H1 (cell line): ENCODE results near the gene SF3A2. TPM values are rescaled to one million over a fixed set of nuclear protein-coding genes. Genes with fewer than 3 reads are reported as not detected.

Experiments
- CTCF ChIA-PET: fragments of 300-600 bp; sonication (Branson Sonifier 250); formaldehyde crosslinking; loops from one replicate; lab custom pipeline; 2021; ENCODE audit not compliant: partially characterized antibody; lab: Charles Lee
- POLR2A ChIA-PET: fragments of 300-600 bp; sonication (Branson Sonifier 250); formaldehyde crosslinking; loops from one replicate; lab custom pipeline; 2021; ENCODE audit warnings: inconsistent platforms; ENCODE audit not compliant: partially characterized antibody; lab: Charles Lee
- DNase-seq, 2 experiments: peaks; one replicate each; pipeline versions ENCODE4 v3.0.0 to v3.0.0-alpha.2; 2010 to 2022; ENCODE audit warnings: low spot score in 2 of 2, low read depth in 1 of 2, mixed read lengths in 1 of 2
- FAIRE-seq: peaks from 2 replicates; lab custom pipeline; 2011; peaks lifted over from hg19 to GRCh38; lab: Jason Lieb, UNC
- H2AFZ ChIP-seq: 2 replicates; pipeline ENCODE4 v1.8.1; 2012; ENCODE audit warnings: low read length, inconsistent platforms
- H2AK5ac ChIP-seq: 2 replicates; pipeline ENCODE4 v1.6.1; 2013; ENCODE audit warnings: low read depth, low read length
- H2BK120ac ChIP-seq: replicated peaks from 2 replicates; pipeline ENCODE3; 2013; ENCODE audit warnings: low read depth, low read length, inconsistent platforms
- H2BK12ac ChIP-seq: 2 replicates; pipeline ENCODE4 v1.6.1; 2013; ENCODE audit warnings: low read depth, low read length
- H2BK15ac ChIP-seq: 2 replicates; pipeline ENCODE4 v1.6.1; 2013; ENCODE audit warnings: low read length
- H2BK20ac ChIP-seq: 2 replicates; pipeline ENCODE4 v1.6.1; 2013; ENCODE audit warnings: low read length
- H2BK5ac ChIP-seq: 2 replicates; pipeline ENCODE4 v1.6.1; 2013; ENCODE audit warnings: low read depth, low read length
- H3K14ac ChIP-seq: 2 replicates; pipeline ENCODE4 v1.6.1; 2013; ENCODE audit warnings: inconsistent platforms; ENCODE audit not compliant: insufficient read length
- H3K18ac ChIP-seq: 2 replicates; pipeline ENCODE4 v1.6.1; 2013; ENCODE audit warnings: low read length; ENCODE audit errors: extremely low read depth
- H3K23ac ChIP-seq: 2 replicates; pipeline ENCODE4 v1.6.1; 2013; ENCODE audit warnings: inconsistent platforms; ENCODE audit not compliant: insufficient read length
- H3K23me2 ChIP-seq: 2 replicates; pipeline ENCODE4 v1.6.1; 2013; ENCODE audit warnings: low read depth, low read length
- H3K27ac ChIP-seq: 2 replicates; pipeline ENCODE4 v1.6.1; 2011; ENCODE audit warnings: low read depth, low read length, inconsistent platforms
- H3K27me3 ChIP-seq, 4 experiments: replicated peaks in 1 of 4; 1 replicate in 1 of 4; 2 replicates in 3 of 4; pipeline versions ENCODE4 v1.6.1 to v1.8.1; 2011 to 2013; ENCODE audit warnings: low read length in 3 of 4, mild to moderate bottlenecking in 3 of 4, inconsistent platforms in 2 of 4, mixed read lengths in 2 of 4, moderate library complexity in 1 of 4; ENCODE audit not compliant: control insufficient read depth in 3 of 4, insufficient read depth in 3 of 4; ENCODE audit errors: extremely low read depth in 1 of 4
- H3K36me3 ChIP-seq, 4 experiments: 2 replicates each; pipeline versions ENCODE4 v1.6.1 to v1.8.1; 2011 to 2013; ENCODE audit warnings: mild to moderate bottlenecking in 4 of 4, low read length in 3 of 4, moderate library complexity in 2 of 4, control low read depth in 1 of 4, inconsistent platforms in 1 of 4; ENCODE audit not compliant: insufficient read depth in 4 of 4, control insufficient read depth in 2 of 4
- H3K4ac ChIP-seq: replicated peaks from 2 replicates; pipeline ENCODE3; 2013; ENCODE audit warnings: low read length, low read depth, mixed read lengths, inconsistent platforms; ENCODE audit not compliant: insufficient read length
- H3K4me1 ChIP-seq, 4 experiments: replicated peaks in 1 of 4; 1 replicate in 1 of 4; 2 replicates in 3 of 4; pipeline versions ENCODE4 v1.6.1 to v1.8.1; 2011 to 2013; ENCODE audit warnings: low read length in 3 of 4, inconsistent platforms in 2 of 4, mixed read lengths in 1 of 4; ENCODE audit not compliant: insufficient read depth in 4 of 4, control insufficient read depth in 3 of 4
- H3K4me2 ChIP-seq, 2 experiments: 2 replicates each; pipeline versions ENCODE4 v1.6.1 to v1.8.1; 2011 to 2013; ENCODE audit warnings: low read depth in 2 of 2, low read length in 2 of 2, control low read depth in 1 of 2, inconsistent platforms in 1 of 2, mild to moderate bottlenecking in 1 of 2; ENCODE audit not compliant: insufficient read depth in 1 of 2
- H3K4me3 ChIP-seq, 4 experiments: fragments of 200-600, 300-600 bp in 1 of 4; sonication (generic), shearing (Covaris generic), sonication (Bioruptor Twin) in 1 of 4; 2 replicates each; pipeline versions ENCODE4 v1.5.1 to v1.8.1; 2011 to 2016; ENCODE audit warnings: low read length in 4 of 4, low read depth in 3 of 4, control low read depth in 2 of 4, inconsistent platforms in 2 of 4, mild to moderate bottlenecking in 2 of 4, mixed read lengths in 1 of 4, moderate library complexity in 1 of 4; ENCODE audit not compliant: insufficient read depth in 2 of 4; ENCODE audit errors: extremely low read depth in 1 of 4
- H3K56ac ChIP-seq: replicated peaks from 2 replicates; pipeline ENCODE3; 2013; ENCODE audit warnings: low read depth, mild to moderate bottlenecking, mixed read lengths, low read length, inconsistent platforms; ENCODE audit not compliant: insufficient read length
- H3K79me1 ChIP-seq: 2 replicates; pipeline ENCODE4 v1.6.1; 2013; ENCODE audit warnings: low read depth, low read length, control low read depth
- H3K79me2 ChIP-seq, 2 experiments: 2 replicates each; pipeline versions ENCODE4 v1.6.1 to v1.8.1; 2012 to 2013; ENCODE audit warnings: low read length in 2 of 2, mild to moderate bottlenecking in 2 of 2, inconsistent platforms in 1 of 2; ENCODE audit not compliant: insufficient read depth in 2 of 2, control insufficient read depth in 1 of 2
- H3K9ac ChIP-seq, 4 experiments: replicated peaks in 1 of 4; 1 replicate in 1 of 4; 2 replicates in 3 of 4; pipeline versions ENCODE4 v1.6.1 to v1.8.1; 2011 to 2013; ENCODE audit warnings: low read depth in 3 of 4, low read length in 3 of 4, control low read depth in 2 of 4, mild to moderate bottlenecking in 2 of 4, moderate library complexity in 2 of 4, inconsistent platforms in 1 of 4; ENCODE audit errors: extremely low read depth in 1 of 4
- H3K9me3 ChIP-seq, 2 experiments: 2 replicates each; pipeline versions ENCODE4 v1.6.1 to v1.8.1; 2012 to 2013; ENCODE audit warnings: mild to moderate bottlenecking in 2 of 2, moderate library complexity in 2 of 2, control low read depth in 1 of 2, inconsistent platforms in 1 of 2, low read depth in 1 of 2, low read length in 1 of 2, mixed read lengths in 1 of 2; ENCODE audit not compliant: insufficient read depth in 2 of 2
- H4K20me1 ChIP-seq, 2 experiments: replicated peaks in 1 of 2; 2 replicates each; pipeline versions ENCODE3 to v1.8.1; 2011 to 2013; ENCODE audit warnings: inconsistent platforms in 2 of 2, low read length in 2 of 2, mild to moderate bottlenecking in 1 of 2; ENCODE audit not compliant: insufficient read depth in 2 of 2, control insufficient read depth in 1 of 2
- H4K5ac ChIP-seq: 2 replicates; pipeline ENCODE4 v1.6.1; 2013; ENCODE audit warnings: low read length, low read depth, mixed read lengths, inconsistent platforms; ENCODE audit not compliant: insufficient read length
- H4K8ac ChIP-seq: 2 replicates; pipeline ENCODE4 v1.8.0; 2013; ENCODE audit warnings: mild to moderate bottlenecking, moderate library complexity, low read length, inconsistent platforms; ENCODE audit not compliant: insufficient read depth; ENCODE audit errors: extremely low read depth
- H4K91ac ChIP-seq: replicated peaks from 2 replicates; pipeline ENCODE3; 2013; ENCODE audit warnings: low read length, mixed read lengths, inconsistent platforms; ENCODE audit not compliant: insufficient read length
- JUN ChIP-seq: IDR thresholded peaks from 2 replicates; pipeline ENCODE4 v1.6.1; 2011; ENCODE audit warnings: low read depth, mild to moderate bottlenecking, improper control_type of control experiment, low read length
- SP1 ChIP-seq: IDR thresholded peaks from 2 replicates; pipeline ENCODE4 v1.6.1; 2011; ENCODE audit warnings: low read depth, low read length
- WGBS, 2 experiments: shearing (Covaris generic) in 1 of 2; methylation state at CpG; one replicate each; pipeline versions ENCODE4 v1.1.6 to v1.1.7; 2013 to 2015; ENCODE audit warnings: low lambda C conversion rate in 2 of 2, mixed read lengths in 2 of 2, inconsistent platforms in 1 of 2, low coverage in 1 of 2, missing lambda C conversion rate in 1 of 2; ENCODE audit not compliant: insufficient replicate concordance in 2 of 2, insufficient coverage in 1 of 2, insufficient read length in 1 of 2; ENCODE audit errors: extremely low coverage in 1 of 2, missing lambda C conversion rate in 1 of 2; 5-methylcytosine and 5-hydroxymethylcytosine counted together
- polyA plus RNA-seq, 7 experiments: library from polyadenylated mRNA; depleted of rRNA in 3 of 7; stranded (reverse) in 5 of 7; unstranded in 2 of 7; fragments of >200 nt in 5 of 7; fragments of 200-250 nt in 2 of 7; gene quantifications; 1 replicate in 5 of 7; 2 replicates in 1 of 7; 4 replicates in 1 of 7; pipeline versions ENCODE4 v1.2.1 to v1.2.3, GENCODE V29; 2011 to 2013; ENCODE audit warnings: missing spikeins in 2 of 7, mixed read lengths in 2 of 7
- total RNA-seq: library from RNA; stranded (reverse); fragmentation: NEBNext Ultra II Directional; extraction: Animal tissue kit (Norgen Biotek cat#: 25700); gene quantifications from 2 replicates; pipeline ENCODE4 v1.2.1, GENCODE V29; 2021

Gene SF3A2
- total and polyA plus RNA-seq, 2 of the 8 experiments (the other 6 are each of a cell fraction or from before 2014, with no cell fraction given), result 15.3 to 146 TPM

- no peak overlapping the region for H3K56ac ChIP-seq
- no peak for TF ChIP-seq SP1
- no peak for TF ChIP-seq JUN
- TF ChIP-seq, all 59 proteins: peak for 0
- Histone ChIP-seq H3K79me2 (no peaks in the 10 kb centered on the region), H4K5ac (no peak overlapping the region), H3K14ac (no peak overlapping the region), H4K91ac (no peak overlapping the region), H3K18ac (no peak overlapping the region), H3K9ac (no peak overlapping the region), H3K4me1 (peaks cover 0 to 5% (median 0%) of the 10 kb centered on the region in 4 experiments; a peak in 2 of 7 replicates), H2BK12ac (no peak overlapping the region), H2BK20ac (no peak overlapping the region), H3K9me3 (no peaks in the 10 kb centered on the region), H2BK5ac (no peak overlapping the region), H2AK5ac (no peak overlapping the region), H3K79me1 (no peaks in the 10 kb centered on the region), H3K4me3 (no peak overlapping the region), H3K23ac (no peak overlapping the region), H3K4ac (no peak overlapping the region), H4K20me1 (peaks cover 0 to 4% of the 10 kb centered on the region in 2 experiments), H3K36me3 (no peaks in the 10 kb centered on the region), H3K27me3 (peaks cover 0 to 17% (median 14%) of the 10 kb centered on the region in 4 experiments; a peak in 6 of 7 replicates), H2AFZ (no peak overlapping the region), H2BK120ac (no peak overlapping the region), H2BK15ac (no peak overlapping the region), H4K8ac (no peak overlapping the region), H3K27ac (no peak overlapping the region), H3K23me2 (peaks cover 5% of the 10 kb centered on the region; the same call in 1 of the 2 replicates), H3K4me2 (no peak overlapping the region; a peak in 1 of 4 replicates)
- 88% methylated on average over 19 of the region's 26 CpGs; no CpG with 5 or more reads in 1 of the 2 experiments for WGBS, 2 experiments
- DNase-seq (no peak), FAIRE-seq (no peak)
- ChIA-PET POLR2A (interaction anchor here (0.7 to 23.4 kb wide), 3 partner anchors 10 to 26 kb away, joined by 3 to 330 read pairs (median 14); partner anchors contain the start of genes AMH and JSRP1), CTCF (interaction anchor here (1.6 kb wide), 1 partner anchor 35 kb away, joined by 10 read pairs; no protein-coding TSS in a partner anchor)
Measured at GRCh38 chr19:2280633-2281264, 44.1 kb downstream of the SF3A2 start.
